Activated naive CD8-positive, alpha-beta T cell (primary cell): ENCODE data around the gene TP53RK.

Experiments used
- H3K27ac Mint-ChIP-seq: one replicate; pipeline ENCODE4 v1.8.0; 2021; ENCODE audit warnings: mixed read lengths
- H3K27me3 Mint-ChIP-seq: one replicate; pipeline ENCODE4 v1.8.0; 2021; ENCODE audit warnings: mixed read lengths
- H3K36me3 Mint-ChIP-seq: one replicate; pipeline ENCODE4 v1.8.0; 2021; ENCODE audit warnings: mixed read lengths
- H3K4me1 Mint-ChIP-seq: one replicate; pipeline ENCODE4 v1.8.0; 2021; ENCODE audit warnings: low read depth, mixed read lengths
- H3K4me3 Mint-ChIP-seq: one replicate; pipeline ENCODE4 v1.8.0; 2021; ENCODE audit warnings: mild to moderate bottlenecking, mixed read lengths
- H3K9me3 Mint-ChIP-seq: one replicate; pipeline ENCODE4 v1.8.0; 2021; ENCODE audit warnings: low read depth, mixed read lengths

Gene TP53RK

GRCh38 chr20:46712056-46712636, 22.9 kb upstream of the TP53RK start:
- Mint-ChIP-seq H3K27ac (no peak overlapping the region), H3K36me3 (peaks cover 2% of the 10 kb centered on the region), H3K9me3 (no peaks in the 10 kb centered on the region), H3K4me3 (no peak overlapping the region), H3K27me3 (peaks cover 29% of the 10 kb centered on the region), H3K4me1 (peaks cover 10% of the 10 kb centered on the region)

- H3K27me3 Mint-ChIP-seq = peaks cover 31% of the 10 kb centered on the region
- peaks cover 2% of the 10 kb centered on the region for H3K36me3 Mint-ChIP-seq
- peak overlapping the region; percentile 82 for H3K4me3 Mint-ChIP-seq
- no peaks in the 10 kb centered on the region for H3K9me3 Mint-ChIP-seq
- H3K4me1 Mint-ChIP-seq = peaks cover 10% of the 10 kb centered on the region
- no peak overlapping the region for H3K27ac Mint-ChIP-seq
These were observed 21.1 kb upstream of the TP53RK start for GRCh38 chr20:46710153-46710913.

- H3K36me3 Mint-ChIP-seq = peaks cover 2% of the 10 kb centered on the region
- H3K27ac Mint-ChIP-seq = peak within 1 kb of the TSS; percentile 77
- H3K4me1 Mint-ChIP-seq = peaks cover 10% of the 10 kb centered on the region
- peak within 1 kb of the TSS; percentile 83 for H3K4me3 Mint-ChIP-seq
- no peaks in the 10 kb centered on the region for H3K9me3 Mint-ChIP-seq
- peaks cover 26% of the 10 kb centered on the region for H3K27me3 Mint-ChIP-seq
These were observed 20.4 kb upstream of the TP53RK start, which contains the start of gene SLC2A10 for GRCh38 chr20:46709459-46710152. Gene SLC2A10, plus strand, starts transcription at chr20:46709649. Its CDS starts 88 bp downstream, at chr20:46709737.

GRCh38 chr20:46709055-46709458, 19.8 kb upstream of the TP53RK start:
- peaks cover 2% of the 10 kb centered on the region for H3K36me3 Mint-ChIP-seq
- peak overlapping the region; percentile 83 for H3K4me3 Mint-ChIP-seq
- no peaks in the 10 kb centered on the region for H3K9me3 Mint-ChIP-seq
- H3K27me3 Mint-ChIP-seq = peaks cover 28% of the 10 kb centered on the region
- peaks cover 10% of the 10 kb centered on the region for H3K4me1 Mint-ChIP-seq
- peak overlapping the region; percentile 77 for H3K27ac Mint-ChIP-seq

- peaks cover 10% of the 10 kb centered on the region for H3K4me1 Mint-ChIP-seq
- peaks cover 2% of the 10 kb centered on the region for H3K36me3 Mint-ChIP-seq
- peaks cover 27% of the 10 kb centered on the region for H3K27me3 Mint-ChIP-seq
- peak overlapping the region; percentile 83 for H3K4me3 Mint-ChIP-seq
- H3K27ac Mint-ChIP-seq = no peak overlapping the region
- no peaks in the 10 kb centered on the region for H3K9me3 Mint-ChIP-seq
These were observed 19.1 kb upstream of the TP53RK start for GRCh38 chr20:46708172-46708860.

GRCh38 chr20:46706242-46706641, 17.0 kb upstream of the TP53RK start:
- H3K27me3 Mint-ChIP-seq = peaks cover 27% of the 10 kb centered on the region
- no peaks in the 10 kb centered on the region for H3K9me3 Mint-ChIP-seq
- peaks cover 2% of the 10 kb centered on the region for H3K36me3 Mint-ChIP-seq
- no peak overlapping the region for H3K4me3 Mint-ChIP-seq
- no peak overlapping the region for H3K27ac Mint-ChIP-seq
- peaks cover 10% of the 10 kb centered on the region for H3K4me1 Mint-ChIP-seq

- Mint-ChIP-seq H3K4me3 (no peak overlapping the region), H3K27me3 (peaks cover 25% of the 10 kb centered on the region), H3K4me1 (peaks cover 10% of the 10 kb centered on the region), H3K27ac (no peak overlapping the region), H3K36me3 (peaks cover 2% of the 10 kb centered on the region), H3K9me3 (no peaks in the 10 kb centered on the region)
These were observed 16.1 kb upstream of the TP53RK start for GRCh38 chr20:46705378-46705729.

GRCh38 chr20:46704714-46705377, 15.6 kb upstream of the TP53RK start:
- H3K36me3 Mint-ChIP-seq = peaks cover 2% of the 10 kb centered on the region
- H3K9me3 Mint-ChIP-seq = no peaks in the 10 kb centered on the region
- H3K4me1 Mint-ChIP-seq = peaks cover 5% of the 10 kb centered on the region
- H3K27me3 Mint-ChIP-seq = peaks cover 24% of the 10 kb centered on the region
- H3K4me3 Mint-ChIP-seq = no peak overlapping the region
- H3K27ac Mint-ChIP-seq = no peak overlapping the region

- H3K27ac Mint-ChIP-seq = no peak overlapping the region
- no peaks in the 10 kb centered on the region for H3K4me1 Mint-ChIP-seq
- no peak overlapping the region for H3K4me3 Mint-ChIP-seq
- H3K27me3 Mint-ChIP-seq = peaks cover 22% of the 10 kb centered on the region
- no peaks in the 10 kb centered on the region for H3K36me3 Mint-ChIP-seq
- H3K9me3 Mint-ChIP-seq = no peaks in the 10 kb centered on the region
These were observed 14.2 kb upstream of the TP53RK start for GRCh38 chr20:46703435-46703834.

- no peak overlapping the region for H3K4me3 Mint-ChIP-seq
- no peak overlapping the region for H3K27ac Mint-ChIP-seq
- H3K4me1 Mint-ChIP-seq = no peaks in the 10 kb centered on the region
- H3K9me3 Mint-ChIP-seq = no peaks in the 10 kb centered on the region
- H3K36me3 Mint-ChIP-seq = peaks cover 2% of the 10 kb centered on the region
- H3K27me3 Mint-ChIP-seq = peaks cover 20% of the 10 kb centered on the region
These were observed 13.4 kb upstream of the TP53RK start for GRCh38 chr20:46702447-46703203.

- Mint-ChIP-seq H3K36me3 (peaks cover 2% of the 10 kb centered on the region), H3K9me3 (no peaks in the 10 kb centered on the region), H3K27me3 (peaks cover 20% of the 10 kb centered on the region), H3K4me1 (no peaks in the 10 kb centered on the region), H3K4me3 (no peak overlapping the region), H3K27ac (no peak overlapping the region)
These were observed 12.7 kb upstream of the TP53RK start for GRCh38 chr20:46701986-46702385.

GRCh38 chr20:46701556-46701955, 12.3 kb upstream of the TP53RK start:
- Mint-ChIP-seq H3K4me3 (no peak overlapping the region), H3K27ac (no peak overlapping the region), H3K27me3 (peaks cover 20% of the 10 kb centered on the region), H3K9me3 (no peaks in the 10 kb centered on the region), H3K36me3 (peaks cover 2% of the 10 kb centered on the region), H3K4me1 (no peaks in the 10 kb centered on the region)

GRCh38 chr20:46701057-46701456, 11.8 kb upstream of the TP53RK start:
- H3K27me3 Mint-ChIP-seq = peaks cover 20% of the 10 kb centered on the region
- H3K9me3 Mint-ChIP-seq = no peaks in the 10 kb centered on the region
- peaks cover 2% of the 10 kb centered on the region for H3K36me3 Mint-ChIP-seq
- H3K4me3 Mint-ChIP-seq = no peak overlapping the region
- H3K27ac Mint-ChIP-seq = no peak overlapping the region
- H3K4me1 Mint-ChIP-seq = no peaks in the 10 kb centered on the region

- Mint-ChIP-seq H3K36me3 (peaks cover 2% of the 10 kb centered on the region), H3K4me1 (no peaks in the 10 kb centered on the region), H3K4me3 (no peak overlapping the region), H3K27me3 (peaks cover 20% of the 10 kb centered on the region), H3K9me3 (no peaks in the 10 kb centered on the region), H3K27ac (no peak overlapping the region)
These were observed 11.2 kb upstream of the TP53RK start for GRCh38 chr20:46700481-46700880.
